ENCODE measurements around the gene WNK1. TPM values are rescaled to one million over a fixed set of nuclear protein-coding genes. Genes with fewer than 3 reads are reported as not detected.

The WNK1 gene
- total RNA-seq, 1 donor from 2014 or later = 160 TPM

GRCh38 chr12:909861-910260 is 157.5 kb downstream of the WNK1 start:
- H3K4me1 Mint-ChIP-seq (ENCODE audit: unreplicated experiment) = peaks cover 77% of the 10 kb centered on the region
- peaks cover 3% of the 10 kb centered on the region for H3K27me3 Mint-ChIP-seq (ENCODE audit: unreplicated experiment)
- TF ChIP-seq CTCF (IDR thresholded peaks at IDR 0.05; ENCODE audit: unreplicated experiment) = no peak
- no peak for DNase-seq (ENCODE audit: low spot score)
- H3K4me3 Mint-ChIP-seq (ENCODE audit: unreplicated experiment) = peak overlapping the region; percentile 2
- peaks cover 47% of the 10 kb centered on the region for H3K36me3 Mint-ChIP-seq (ENCODE audit: low read depth, unreplicated experiment)
- no peaks in the 10 kb centered on the region for H3K9me3 Mint-ChIP-seq (ENCODE audit: unreplicated experiment)
- peak overlapping the region; percentile 37 for H3K27ac Mint-ChIP-seq (ENCODE audit: unreplicated experiment)

- peaks cover 77% of the 10 kb centered on the region for H3K4me1 Mint-ChIP-seq (ENCODE audit: unreplicated experiment)
- no peaks in the 10 kb centered on the region for H3K9me3 Mint-ChIP-seq (ENCODE audit: unreplicated experiment)
- no peak for TF ChIP-seq CTCF (IDR thresholded peaks at IDR 0.05; ENCODE audit: unreplicated experiment)
- peak overlapping the region; percentile 47 for H3K4me3 Mint-ChIP-seq (ENCODE audit: unreplicated experiment)
- H3K27me3 Mint-ChIP-seq (ENCODE audit: unreplicated experiment) = peaks cover 3% of the 10 kb centered on the region
- H3K36me3 Mint-ChIP-seq (ENCODE audit: low read depth, unreplicated experiment) = peaks cover 50% of the 10 kb centered on the region
- H3K27ac Mint-ChIP-seq (ENCODE audit: unreplicated experiment) = peak overlapping the region; percentile 67
- DNase-seq (ENCODE audit: low spot score) = no peak
Measured at GRCh38 chr12:910416-910815, 158.0 kb downstream of the WNK1 start.

GRCh38 chr12:911191-911826 is 158.9 kb downstream of the WNK1 start:
- Mint-ChIP-seq H3K27ac (ENCODE audit: unreplicated experiment) (no peak overlapping the region), H3K27me3 (ENCODE audit: unreplicated experiment) (peaks cover 3% of the 10 kb centered on the region), H3K9me3 (ENCODE audit: unreplicated experiment) (no peaks in the 10 kb centered on the region), H3K4me3 (ENCODE audit: unreplicated experiment) (no peak overlapping the region), H3K4me1 (ENCODE audit: unreplicated experiment) (peaks cover 76% of the 10 kb centered on the region), H3K36me3 (ENCODE audit: low read depth, unreplicated experiment) (peaks cover 49% of the 10 kb centered on the region)
- no peak for DNase-seq (ENCODE audit: low spot score)
- no peak for TF ChIP-seq CTCF (IDR thresholded peaks at IDR 0.05; ENCODE audit: unreplicated experiment)

GRCh38 chr12:912466-913235 is 160.3 kb downstream of the WNK1 start:
- Mint-ChIP-seq H3K4me1 (ENCODE audit: unreplicated experiment) (peaks cover 75% of the 10 kb centered on the region), H3K4me3 (ENCODE audit: unreplicated experiment) (no peak overlapping the region), H3K27ac (ENCODE audit: unreplicated experiment) (no peak overlapping the region), H3K27me3 (ENCODE audit: unreplicated experiment) (peaks cover 3% of the 10 kb centered on the region), H3K9me3 (ENCODE audit: unreplicated experiment) (no peaks in the 10 kb centered on the region), H3K36me3 (ENCODE audit: low read depth, unreplicated experiment) (peaks cover 47% of the 10 kb centered on the region)
- TF ChIP-seq CTCF (IDR thresholded peaks at IDR 0.05; ENCODE audit: unreplicated experiment) = no peak
- no peak for DNase-seq (ENCODE audit: low spot score)

All from endothelial cell (in vitro differentiated cells).